ENCODE data around the gene ANKS4B. TPM values are rescaled to one million over a fixed set of nuclear protein-coding genes. Genes with fewer than 3 reads are reported as not detected.

ANKS4B gene
- total and polyA plus RNA-seq, 2 of the 8 experiments (the other 6 are each of a cell fraction or from before 2014, with no cell fraction given) = 0.06 to 0.15 TPM

GRCh38 chr16:21227866-21228265, 5.6 kb upstream of the ANKS4B start:
- Histone ChIP-seq H4K91ac (replicated peaks; ENCODE audit: insufficient read length, low read length) (no peak overlapping the region), H3K4me1 (replicated peaks in 1 of 4; ENCODE audit: control insufficient read depth in 3 of 4, insufficient read depth in 4 of 4, low read length in 3 of 4) (peaks cover 0 to 7% (median 5%) of the 10 kb centered on the region in 4 experiments; a peak in 4 of 7 replicates), H3K4me3 (ENCODE audit: extremely low read depth in 1 of 4, insufficient read depth in 2 of 4, low read depth in 3 of 4, low read length in 4 of 4) (no peak overlapping the region), H3K79me2 (ENCODE audit: control insufficient read depth in 1 of 2, insufficient read depth in 2 of 2, low read length in 2 of 2) (no peaks in the 10 kb centered on the region), H4K8ac (ENCODE audit: extremely low read depth, insufficient read depth, low read length) (no peak overlapping the region), H4K5ac (ENCODE audit: insufficient read length, low read depth, low read length) (no peak overlapping the region), H2AFZ (ENCODE audit: low read length) (0 out of 2 replicates have a peak overlapping the region, but pooled peaks have one; percentile 1), H2BK20ac (ENCODE audit: low read length) (no peak overlapping the region), H3K18ac (ENCODE audit: extremely low read depth, low read length) (no peak overlapping the region), H3K27ac (ENCODE audit: low read depth, low read length) (no peak overlapping the region), H3K23me2 (ENCODE audit: low read depth, low read length) (no peaks in the 10 kb centered on the region), H3K27me3 (replicated peaks in 1 of 4; ENCODE audit: control insufficient read depth in 3 of 4, extremely low read depth in 1 of 4, insufficient read depth in 3 of 4, low read length in 3 of 4) (no peaks in the 10 kb centered on the region), H2BK5ac (ENCODE audit: low read depth, low read length) (no peak overlapping the region), H3K9me3 (ENCODE audit: insufficient read depth in 2 of 2, low read depth in 1 of 2, low read length in 1 of 2) (no peaks in the 10 kb centered on the region), H3K36me3 (ENCODE audit: control insufficient read depth in 2 of 4, insufficient read depth in 4 of 4, low read length in 3 of 4) (no peaks in the 10 kb centered on the region), H3K79me1 (ENCODE audit: low read depth, low read length) (no peaks in the 10 kb centered on the region), H3K4me2 (ENCODE audit: insufficient read depth in 1 of 2, low read depth in 2 of 2, low read length in 2 of 2) (no peak overlapping the region), H3K14ac (ENCODE audit: insufficient read length) (no peak overlapping the region), H2AK5ac (ENCODE audit: low read depth, low read length) (no peak overlapping the region), H2BK15ac (ENCODE audit: low read length) (no peak overlapping the region), H2BK12ac (ENCODE audit: low read depth, low read length) (no peak overlapping the region), H4K20me1 (replicated peaks in 1 of 2; ENCODE audit: control insufficient read depth in 1 of 2, insufficient read depth in 2 of 2, low read length in 2 of 2) (no peaks in the 10 kb centered on the region), H3K9ac (replicated peaks in 1 of 4; ENCODE audit: extremely low read depth in 1 of 4, low read depth in 3 of 4, low read length in 3 of 4) (no peak overlapping the region), H2BK120ac (replicated peaks; ENCODE audit: low read depth, low read length) (no peak overlapping the region), H3K23ac (ENCODE audit: insufficient read length) (no peak overlapping the region), H3K4ac (replicated peaks; ENCODE audit: insufficient read length, low read depth, low read length) (no peak overlapping the region), H3K56ac (replicated peaks; ENCODE audit: insufficient read length, low read depth, low read length) (no peak overlapping the region)
- TF ChIP-seq GTF2F1 (IDR thresholded peaks at IDR 0.05; ENCODE audit: borderline replicate concordance, low read depth, low read length) = no peak
- TF ChIP-seq GABPA (IDR thresholded peaks at IDR 0.05; ENCODE audit: borderline replicate concordance, insufficient read depth, low read length) = no peak
- TF ChIP-seq HDAC2 (IDR thresholded peaks at IDR 0.05; ENCODE audit: borderline replicate concordance in 1 of 2, low read depth in 2 of 2, low read length in 2 of 2) = no peak
- no peak for TF ChIP-seq POLR2A (IDR thresholded peaks at IDR 0.05; ENCODE audit: control extremely low read depth in 1 of 2, low read depth in 2 of 2, low read length in 2 of 2)
- no peak for TF ChIP-seq EGR1 (IDR thresholded peaks at IDR 0.05; ENCODE audit: borderline replicate concordance, low read depth, low read length)
- no peak for TF ChIP-seq SIRT6 (IDR thresholded peaks at IDR 0.05; ENCODE audit: low read length)
- no peak for TF ChIP-seq SIX5 (IDR thresholded peaks at IDR 0.05; ENCODE audit: low read depth, low read length)
- TF ChIP-seq CBX8 (IDR thresholded peaks at IDR 0.05; ENCODE audit: borderline replicate concordance, low read depth, low read length) = no peak
- TF ChIP-seq KDM1A (IDR thresholded peaks at IDR 0.05; ENCODE audit: borderline replicate concordance, low read length) = no peak
- no peak for TF ChIP-seq ZNF274 (IDR thresholded peaks at IDR 0.05; ENCODE audit: borderline replicate concordance, extremely low read depth, low read length)
- no peak for TF ChIP-seq CTBP2 (IDR thresholded peaks at IDR 0.05; ENCODE audit: borderline replicate concordance, insufficient read depth, insufficient read length, low read length)
- TF ChIP-seq CHD2 (IDR thresholded peaks at IDR 0.05; ENCODE audit: low read length) = no peak
- no peak for TF ChIP-seq CREB1 (IDR thresholded peaks at IDR 0.05)
- TF ChIP-seq TEAD4 (IDR thresholded peaks at IDR 0.05; ENCODE audit: low read depth, low read length) = no peak
- TF ChIP-seq YY1 (IDR thresholded peaks at IDR 0.05; ENCODE audit: low read depth, low read length) = no peak
- POLR2A ChIA-PET (ENCODE audit: partially characterized antibody) = no interaction called here
- DNase-seq (ENCODE audit: low read depth in 1 of 2, low spot score in 2 of 2) (no peak), FAIRE-seq (no peak)
- CTCF ChIA-PET (ENCODE audit: partially characterized antibody) = no interaction called here

All from H1 (cell line).